SK-N-MC (cell line): ENCODE results near the gene CDKAL1.

Experiments
- DNase-seq: peaks from one replicate; pipeline ENCODE4 v3.0.0-alpha.2; 2011; ENCODE audit warnings: low read depth, low spot score
- H3K27ac ChIP-seq: fragments of 200-600 bp; sonication (generic); 2 replicates; pipeline ENCODE4 v1.5.1; 2016; ENCODE audit warnings: mixed run types
- H3K36me3 ChIP-seq: fragments of 200-600 bp; sonication (generic); 2 replicates; pipeline ENCODE4 v1.6.1; 2017; ENCODE audit warnings: antibody characterized with exemption, low read length, mixed read lengths; ENCODE audit not compliant: insufficient read depth
- H3K4me3 ChIP-seq: fragments of 200-600 bp; sonication (generic); 2 replicates; pipeline ENCODE4 v1.5.1; 2016
- H3K9ac ChIP-seq: fragments of 200-600 bp; sonication (generic); 2 replicates; pipeline ENCODE4 v1.8.0; 2017; ENCODE audit warnings: mixed run types, mixed read lengths; ENCODE audit not compliant: insufficient read length
- H3K9me3 ChIP-seq: fragments of 200-600 bp; sonication (generic); 2 replicates; pipeline ENCODE4 v1.6.1; 2017; ENCODE audit warnings: low read depth, mild to moderate bottlenecking, antibody characterized with exemption, low read length, moderate library complexity, mixed read lengths
- EZH2 ChIP-seq: fragments of 200-600 bp; sonication (generic); IDR thresholded peaks from one replicate; pipeline ENCODE4 v1.6.1; 2017; ENCODE audit warnings: antibody characterized with exemption
- FOXP2 ChIP-seq: optimal IDR thresholded peaks from 2 replicates; pipeline ENCODE3; 2011; ENCODE audit warnings: mild to moderate bottlenecking, moderate library complexity; ENCODE audit not compliant: insufficient read depth; ENCODE audit errors: extremely low read length, control extremely low read depth
- POLR2AphosphoS5 ChIP-seq: IDR thresholded peaks from 2 replicates; pipeline ENCODE4 v1.6.1; 2012; ENCODE audit warnings: mild to moderate bottlenecking, low read depth, low read length, borderline replicate concordance

The CDKAL1 gene

GRCh38 chr6:20732896-20733295 is 198.6 kb downstream of the CDKAL1 start:
- H3K4me3 ChIP-seq, result no peak overlapping the region
- no peaks in the 10 kb centered on the region for H3K9me3 ChIP-seq
- no peak for TF ChIP-seq POLR2AphosphoS5
- H3K36me3 ChIP-seq, result no peaks in the 10 kb centered on the region
- no peak for DNase-seq
- H3K9ac ChIP-seq, result no peak overlapping the region
- H3K27ac ChIP-seq, result no peak overlapping the region

GRCh38 chr6:20737912-20738311 is 203.7 kb downstream of the CDKAL1 start:
- H3K36me3 ChIP-seq, result peaks cover 10% of the 10 kb centered on the region; the same call in 1 of the 2 replicates
- no peak overlapping the region for H3K27ac ChIP-seq
- no peak overlapping the region for H3K4me3 ChIP-seq
- no peak for DNase-seq
- TF ChIP-seq EZH2 (no peak), POLR2AphosphoS5 (no peak), FOXP2 (no peak)
- H3K9ac ChIP-seq, result no peak overlapping the region
- H3K9me3 ChIP-seq, result no peaks in the 10 kb centered on the region; the same call in 1 of the 2 replicates

- H3K9me3 ChIP-seq, result no peaks in the 10 kb centered on the region; the same call in 1 of the 2 replicates
- H3K36me3 ChIP-seq, result peaks cover 10% of the 10 kb centered on the region; the same call in 1 of the 2 replicates
- H3K4me3 ChIP-seq, result no peak overlapping the region
- no peak for DNase-seq
- H3K27ac ChIP-seq, result no peak overlapping the region
- TF ChIP-seq EZH2 (no peak), FOXP2 (no peak), POLR2AphosphoS5 (no peak)
- no peak overlapping the region for H3K9ac ChIP-seq
These were observed 205.8 kb downstream of the CDKAL1 start for GRCh38 chr6:20740088-20740487.

- Histone ChIP-seq H3K9ac (no peak overlapping the region), H3K9me3 (no peaks in the 10 kb centered on the region; the same call in 1 of the 2 replicates), H3K4me3 (no peak overlapping the region), H3K36me3 (peaks cover 10% of the 10 kb centered on the region; the same call in 1 of the 2 replicates), H3K27ac (no peak overlapping the region)
- TF ChIP-seq EZH2 (no peak), POLR2AphosphoS5 (no peak), FOXP2 (no peak)
- no peak for DNase-seq
These were observed 206.5 kb downstream of the CDKAL1 start for GRCh38 chr6:20740727-20741126.

DNA sequence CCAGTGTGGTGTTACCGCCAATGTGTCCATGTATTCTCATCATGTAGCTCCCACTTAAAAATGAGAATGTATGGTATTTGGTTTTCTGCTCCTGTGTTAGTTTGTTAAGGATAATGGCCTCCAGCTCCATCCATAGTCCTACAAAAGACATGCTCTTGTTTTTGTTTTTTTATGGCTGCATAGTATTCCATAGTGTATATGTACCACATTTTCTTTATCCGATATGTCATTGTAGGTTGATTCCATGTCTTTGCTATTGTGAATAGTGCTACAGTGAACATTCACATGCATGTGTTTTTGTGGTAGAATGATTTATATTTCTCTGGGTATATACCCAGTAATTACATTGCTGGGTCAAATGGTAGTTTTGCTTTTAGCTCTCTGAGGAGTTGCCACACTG is 207.2 kb downstream of the CDKAL1 start:
- Histone ChIP-seq H3K9ac (no peak overlapping the region), H3K36me3 (peaks cover 10% of the 10 kb centered on the region; the same call in 1 of the 2 replicates), H3K9me3 (no peaks in the 10 kb centered on the region; the same call in 1 of the 2 replicates), H3K4me3 (no peak overlapping the region), H3K27ac (no peak overlapping the region)
- TF ChIP-seq FOXP2 (no peak), EZH2 (no peak), POLR2AphosphoS5 (no peak)
- no peak for DNase-seq

- TF ChIP-seq FOXP2 (no peak), EZH2 (no peak), POLR2AphosphoS5 (no peak)
- Histone ChIP-seq H3K4me3 (no peak overlapping the region), H3K36me3 (peaks cover 8% of the 10 kb centered on the region; the same call in 1 of the 2 replicates), H3K27ac (no peak overlapping the region), H3K9me3 (peaks cover 2% of the 10 kb centered on the region; the same call in 1 of the 2 replicates), H3K9ac (no peak overlapping the region)
- no peak for DNase-seq
These were observed 210.8 kb downstream of the CDKAL1 start for GRCh38 chr6:20744911-20745557.

DNA sequence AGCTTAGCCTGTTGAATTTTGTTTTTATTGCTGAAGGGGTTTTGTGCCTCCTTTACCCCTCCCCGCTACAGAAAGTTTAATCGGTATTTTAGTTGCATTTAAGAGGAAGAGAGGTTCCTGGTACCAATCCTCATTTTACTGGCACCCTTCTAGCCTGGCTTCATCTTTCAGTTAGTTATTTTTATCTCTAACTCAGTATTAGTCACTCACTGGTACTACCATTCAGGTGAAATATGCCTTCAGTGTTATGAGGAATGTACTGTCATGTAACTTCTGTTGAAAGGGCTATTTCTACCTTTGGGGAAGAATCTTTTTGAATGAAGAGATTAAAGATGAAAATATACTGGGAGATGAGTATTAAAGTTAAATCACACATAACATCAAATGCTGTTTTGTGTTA is 211.8 kb downstream of the CDKAL1 start:
- Histone ChIP-seq H3K9ac (no peak overlapping the region), H3K4me3 (no peak overlapping the region), H3K36me3 (peaks cover 8% of the 10 kb centered on the region; the same call in 1 of the 2 replicates), H3K27ac (no peak overlapping the region), H3K9me3 (peaks cover 2% of the 10 kb centered on the region; the same call in 1 of the 2 replicates)
- no peak for DNase-seq
- TF ChIP-seq EZH2 (no peak), POLR2AphosphoS5 (no peak), FOXP2 (no peak)

DNA sequence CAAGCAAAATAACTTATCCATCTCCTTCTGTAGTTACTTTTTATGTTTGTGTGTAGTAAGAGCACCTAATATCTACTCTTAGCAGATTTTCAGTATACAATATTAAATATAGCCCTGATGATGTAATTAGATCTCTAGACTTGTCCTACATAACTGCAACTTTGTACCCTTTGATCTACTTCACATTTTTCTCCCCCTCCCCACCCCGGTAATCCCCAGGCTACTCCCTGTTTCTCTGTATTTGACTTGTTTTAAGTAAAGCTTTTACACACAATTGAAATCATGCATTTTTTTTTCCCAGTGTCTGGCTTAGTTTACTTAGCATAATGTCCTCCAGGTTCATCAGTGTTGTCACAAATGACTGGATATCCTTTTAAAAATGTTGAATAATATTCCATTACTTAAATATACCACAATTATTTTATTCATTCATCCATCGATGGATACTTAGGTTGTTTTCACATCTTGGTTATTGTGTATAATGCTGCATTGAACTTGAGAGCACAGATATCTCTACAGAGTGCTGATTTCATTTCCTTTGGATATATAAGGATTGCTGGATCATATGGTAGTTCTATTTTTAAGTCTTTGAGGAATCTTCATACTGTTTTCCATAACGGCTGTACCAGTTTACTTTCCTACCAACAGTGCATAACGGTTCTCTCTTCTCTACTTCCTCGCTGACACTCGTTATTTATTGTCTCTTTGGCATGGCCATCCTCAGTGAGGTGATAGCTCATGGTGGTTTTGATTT is 212.7 kb downstream of the CDKAL1 start:
- Histone ChIP-seq H3K9me3 (0 out of 2 replicates have a peak, but pooled peaks cover 2% of the 10 kb centered on the region), H3K4me3 (no peak overlapping the region), H3K36me3 (no peaks in the 10 kb centered on the region), H3K9ac (no peak overlapping the region), H3K27ac (no peak overlapping the region)
- no peak for DNase-seq
- TF ChIP-seq POLR2AphosphoS5 (no peak), EZH2 (no peak), FOXP2 (no peak)
